Vagina (tissue), 2 donors: ENCODE data around the gene PSENEN. TPM values are rescaled to one million over a fixed set of nuclear protein-coding genes. Genes with fewer than 3 reads are reported as not detected.
A peak's percentile ranks its signal among the peaks of the same experiment; 100 is the strongest.

ENCODE experiments used
- DNase-seq, 2 donors: peaks; one replicate each; pipeline ENCODE4 v3.0.0-alpha.2; 2017; ENCODE audit errors: extremely low spot score in 2 of 2
- H3K27ac ChIP-seq: fragments of 200-600 bp; sonication (generic); one replicate; pipeline ENCODE4 v1.5.1; 2019
- H3K27me3 ChIP-seq: fragments of 200-600 bp; sonication (generic); one replicate; pipeline ENCODE4 v1.5.1; 2019
- H3K36me3 ChIP-seq, 2 donors: fragments of 200-600 bp; sonication (generic); one replicate each; pipeline ENCODE4 v1.5.1; 2017 to 2019
- H3K4me1 ChIP-seq: fragments of 200-600 bp; sonication (generic); one replicate; pipeline ENCODE4 v1.5.1; 2019
- H3K4me3 ChIP-seq, 2 donors: fragments of 200-600 bp; sonication (generic); 1 replicate in 1 of 2; 2 replicates in 1 of 2; pipeline ENCODE4 v1.5.1; 2016 to 2019
- H3K9me3 ChIP-seq: fragments of 200-600 bp; sonication (generic); one replicate; pipeline ENCODE4 v1.5.1; 2019
- CTCF ChIP-seq, 3 experiments: fragments of 450-650 bp in 2 of 3; fragments of 200-600 bp in 1 of 3; sonication (generic) in 1 of 3; IDR thresholded peaks; one replicate each; pipeline ENCODE4 v1.5.1; 2017 to 2019; ENCODE audit warnings: antibody characterized with exemption in 3 of 3, mild to moderate bottlenecking in 2 of 3, moderate library complexity in 2 of 3
- POLR2A ChIP-seq, 2 donors: fragments of 450-650 bp; IDR thresholded peaks; one replicate each; pipeline ENCODE4 v1.6.1; 2017; ENCODE audit warnings: antibody characterized with exemption in 2 of 2, mild to moderate bottlenecking in 2 of 2, moderate library complexity in 2 of 2
- POLR2AphosphoS5 ChIP-seq, 2 donors: sonication (generic); formaldehyde crosslinking; IDR thresholded peaks; one replicate each; pipeline ENCODE4 v1.9.0; 2017; ENCODE audit warnings: antibody characterized with exemption in 2 of 2, mild to moderate bottlenecking in 2 of 2, low read depth in 1 of 2; ENCODE audit not compliant: insufficient read depth in 1 of 2
- intact Hi-C: fragments of 100-400 bp; cut with DNase I; formaldehyde crosslinking; loops from one replicate; pipeline ENCODE4 v1.15.1; 2023
- total RNA-seq: library from RNA; depleted of rRNA; stranded (reverse); fragments of >200 nt; gene quantifications from one replicate; pipeline ENCODE4 v1.2.3, GENCODE V29; 2016

PSENEN gene
- total RNA-seq, 1 donor from 2014 or later, result 28.2 TPM

- Histone ChIP-seq H3K4me1 (peaks cover 25% of the 10 kb centered on the region), H3K9me3 (no peaks in the 10 kb centered on the region), H3K27me3 (no peaks in the 10 kb centered on the region), H3K36me3 (peaks cover 0 to 25% of the 10 kb centered on the region in 2 donors), H3K4me3 (peak overlapping the region; percentile 64 to 66), H3K27ac (peak overlapping the region; percentile 66)
- peak in 1 of 2 donors; percentile 97 for DNase-seq
- peak; percentile 83 to 88 for TF ChIP-seq POLR2AphosphoS5 (IDR thresholded peaks at IDR 0.05; ENCODE audit: insufficient read depth in 1 of 2, low read depth in 1 of 2)
- TF ChIP-seq POLR2A (IDR thresholded peaks at IDR 0.05), result no peak
- no peak for TF ChIP-seq CTCF (IDR thresholded peaks at IDR 0.05)
- intact Hi-C loops, result no loop called here
These were observed 4.8 kb upstream of the PSENEN start for GRCh38 chr19:35740423-35741202.

GRCh38 chr19:35741203-35741515 lies 4.3 kb upstream of the PSENEN start:
- Histone ChIP-seq H3K4me1 (peaks cover 31% of the 10 kb centered on the region), H3K36me3 (peaks cover 0 to 25% of the 10 kb centered on the region in 2 donors), H3K27me3 (no peaks in the 10 kb centered on the region), H3K9me3 (no peaks in the 10 kb centered on the region), H3K27ac (peak overlapping the region; percentile 66), H3K4me3 (peak overlapping the region; percentile 64 to 66)
- TF ChIP-seq CTCF (IDR thresholded peaks at IDR 0.05) (no peak), POLR2A (IDR thresholded peaks at IDR 0.05) (no peak), POLR2AphosphoS5 (IDR thresholded peaks at IDR 0.05; ENCODE audit: insufficient read depth in 1 of 2, low read depth in 1 of 2) (no peak)
- intact Hi-C loops, result no loop called here
- DNase-seq, result no peak

GRCh38 chr19:35742121-35742724 lies 3.2 kb upstream of the PSENEN start, which contains the start of gene IGFLR1:
TSS of gene IGFLR1 (minus strand) at chr19:35742452. CDS start at chr19:35741180, 1,272 bp downstream.
- Histone ChIP-seq H3K36me3 (peaks cover 0 to 18% of the 10 kb centered on the region in 2 donors), H3K9me3 (no peaks in the 10 kb centered on the region), H3K4me1 (peaks cover 38% of the 10 kb centered on the region), H3K4me3 (peak within 1 kb of the TSS in 1 of 2 donors; percentile 66), H3K27ac (peak within 1 kb of the TSS; percentile 66), H3K27me3 (no peaks in the 10 kb centered on the region)
- intact Hi-C loops, result no loop called here
- DNase-seq, result no peak
- no peak for TF ChIP-seq CTCF (IDR thresholded peaks at IDR 0.05)
- TF ChIP-seq POLR2AphosphoS5 (IDR thresholded peaks at IDR 0.05; ENCODE audit: insufficient read depth in 1 of 2, low read depth in 1 of 2), result no peak
- no peak for TF ChIP-seq POLR2A (IDR thresholded peaks at IDR 0.05)

- intact Hi-C loops, result no loop called here
- H3K4me1 ChIP-seq, result peaks cover 46% of the 10 kb centered on the region
- TF ChIP-seq CTCF (IDR thresholded peaks at IDR 0.05) (no peak), POLR2A (IDR thresholded peaks at IDR 0.05) (no peak), POLR2AphosphoS5 (IDR thresholded peaks at IDR 0.05; ENCODE audit: insufficient read depth in 1 of 2, low read depth in 1 of 2) (no peak)
- peak overlapping the region; percentile 100 for H3K27ac ChIP-seq
- DNase-seq, result no peak
- H3K4me3 ChIP-seq, result peak overlapping the region in 1 of 2 donors; percentile 93
- peaks cover 0 to 2% of the 10 kb centered on the region in 2 donors for H3K36me3 ChIP-seq
- H3K9me3 ChIP-seq, result no peaks in the 10 kb centered on the region
- no peaks in the 10 kb centered on the region for H3K27me3 ChIP-seq
These were observed 1.6 kb upstream of the PSENEN start for GRCh38 chr19:35743640-35744429.
